ENCODE results near the gene RNF112.
A peak's percentile ranks its signal among the peaks of the same experiment; 100 is the strongest.
"Not testable (repeated sequence)": the region's sequence is repeated elsewhere in the genome, so short reads cannot be mapped to it uniquely, and the experiment has no call there.

Gene RNF112

DNA sequence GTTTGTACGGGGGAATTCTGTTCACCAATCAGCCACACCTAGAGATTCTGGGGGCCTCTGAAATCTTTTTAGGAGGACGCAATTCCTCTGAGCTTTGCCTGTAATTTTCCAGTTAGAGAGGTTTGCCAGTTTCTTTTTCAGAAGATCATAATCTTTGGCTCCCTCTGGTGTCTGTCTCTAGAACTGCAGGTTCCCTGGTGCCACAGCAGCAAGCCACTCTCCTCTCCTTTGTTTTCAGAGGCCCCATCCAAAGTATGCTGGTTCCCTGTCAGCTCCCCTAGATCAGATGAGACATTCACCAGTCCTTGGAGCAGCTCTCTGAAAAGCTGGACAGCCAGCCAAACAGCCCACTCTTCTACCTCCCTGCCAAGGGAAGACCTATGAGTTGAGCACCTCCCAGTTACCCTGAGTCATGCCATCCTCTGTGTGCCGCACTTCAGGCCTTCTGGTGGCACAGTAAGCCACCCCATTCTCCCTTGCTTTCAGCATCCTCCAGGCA lies 36.1 kb downstream of the RNF112 start:
- DNase-seq (ENCODE audit: low read depth) = peak; percentile 57

- DNase-seq (ENCODE audit: low read depth) = no peak
These were observed 37.6 kb downstream of the RNF112 start for GRCh38 chr17:19448341-19449268.

DNA sequence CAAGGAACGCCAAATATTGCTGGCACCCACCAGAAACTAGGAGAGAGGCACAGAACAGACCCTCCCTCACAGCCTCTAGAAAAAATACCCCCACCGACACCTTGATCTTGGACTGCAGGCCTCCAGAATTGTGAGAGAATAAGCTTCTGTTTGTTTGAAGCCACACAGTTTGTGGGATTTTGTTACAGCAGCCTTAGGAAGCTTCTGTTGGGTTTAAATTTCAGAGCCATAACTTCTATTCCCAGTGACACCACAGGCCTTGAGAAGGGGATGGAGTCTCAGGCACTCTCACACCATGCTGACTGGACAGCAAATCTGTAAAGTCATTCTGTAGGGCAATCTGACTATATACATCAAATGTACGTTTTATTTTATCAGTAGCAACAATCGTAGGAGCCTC lies 38.6 kb downstream of the RNF112 start:
- DNase-seq (ENCODE audit: low read depth) = no peak

GRCh38 chr17:19453296-19453695 lies 42.3 kb downstream of the RNF112 start:
- no peak for DNase-seq (ENCODE audit: low read depth)

GRCh38 chr17:19454074-19454473 lies 43.0 kb downstream of the RNF112 start:
- no peak for DNase-seq (ENCODE audit: low read depth)

DNA sequence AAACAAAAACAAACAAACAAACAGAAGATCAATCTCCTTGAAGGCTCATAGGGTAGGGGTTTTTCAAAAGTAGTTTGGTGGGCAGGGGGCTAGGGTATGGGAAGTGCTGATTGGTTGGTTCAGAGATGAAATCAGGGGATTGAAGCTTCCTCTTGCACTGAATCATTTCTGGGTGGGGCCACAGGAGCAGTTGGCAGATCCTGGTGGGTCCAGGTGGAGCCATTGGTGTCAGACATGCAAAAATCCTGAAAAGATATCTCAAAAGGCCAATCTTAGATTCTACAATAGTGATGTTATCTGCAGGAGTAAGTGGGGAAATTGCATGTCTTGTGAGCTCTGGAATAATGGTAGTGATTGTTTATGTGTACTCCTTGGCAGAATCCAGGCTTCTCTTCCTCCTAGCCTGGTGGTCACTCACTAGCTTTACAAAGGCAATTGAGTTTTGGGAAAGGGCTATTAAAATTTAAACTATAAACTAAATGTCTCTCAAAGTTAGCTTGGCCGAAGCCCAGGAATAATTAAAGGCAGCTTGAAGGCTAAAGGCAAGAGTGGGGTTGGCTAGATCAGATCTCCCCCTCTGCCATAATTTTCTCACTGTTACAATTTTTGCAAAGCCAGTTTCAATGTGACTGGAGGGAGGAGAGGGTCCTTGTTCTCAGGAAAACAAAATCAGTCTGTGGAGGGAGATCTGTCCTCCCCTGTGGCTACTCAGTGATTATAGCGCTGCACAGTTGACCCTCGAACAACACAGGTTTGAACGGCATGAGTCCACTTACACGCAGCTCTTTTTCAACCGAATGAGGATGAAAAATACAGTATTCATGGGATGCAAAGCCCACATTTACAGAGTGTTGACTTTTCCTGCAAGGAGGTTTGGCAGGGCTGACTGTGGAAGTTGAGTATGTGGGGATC lies 45.2 kb downstream of the RNF112 start:
- DNase-seq (ENCODE audit: low read depth) = no peak

GRCh38 chr17:19457046-19457445 lies 46.0 kb downstream of the RNF112 start:
- no peak for DNase-seq (ENCODE audit: low read depth)

GRCh38 chr17:19457830-19458271 lies 46.8 kb downstream of the RNF112 start:
- DNase-seq (ENCODE audit: low read depth) = no peak

- DNase-seq (ENCODE audit: low read depth) = not testable (repeated sequence)
These were observed 47.4 kb downstream of the RNF112 start for GRCh38 chr17:19458481-19458880.

DNA sequence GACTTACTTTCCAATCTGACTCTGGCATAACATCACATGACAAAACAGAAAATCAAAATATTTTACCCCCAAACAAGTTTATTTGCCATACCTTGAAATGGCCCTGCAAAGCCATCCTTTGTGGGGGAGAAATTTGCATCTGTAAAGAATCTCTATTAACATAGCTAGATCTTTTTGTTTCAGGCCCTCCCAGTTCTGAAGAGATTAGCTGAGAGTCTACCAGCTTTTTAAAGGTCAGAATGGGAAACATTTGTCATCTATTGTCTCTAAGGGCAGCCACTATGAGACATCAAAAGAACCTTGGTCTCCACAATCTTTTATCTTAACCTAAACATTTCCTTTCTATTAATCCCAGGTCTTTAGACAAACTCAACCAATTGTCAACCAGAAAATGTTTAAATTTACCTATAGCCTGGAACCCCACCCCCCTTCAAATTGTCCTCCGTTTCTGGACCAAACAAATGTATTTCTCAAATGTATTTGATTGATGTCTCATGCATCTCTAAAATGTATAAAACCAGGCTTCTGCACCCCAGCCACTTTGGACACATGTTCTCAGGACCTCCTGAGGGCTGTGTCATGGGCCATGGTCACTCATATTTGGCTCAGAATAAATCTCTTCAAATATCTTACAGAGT lies 48.1 kb downstream of the RNF112 start:
- not testable (repeated sequence) for DNase-seq (ENCODE audit: low read depth)

DNA sequence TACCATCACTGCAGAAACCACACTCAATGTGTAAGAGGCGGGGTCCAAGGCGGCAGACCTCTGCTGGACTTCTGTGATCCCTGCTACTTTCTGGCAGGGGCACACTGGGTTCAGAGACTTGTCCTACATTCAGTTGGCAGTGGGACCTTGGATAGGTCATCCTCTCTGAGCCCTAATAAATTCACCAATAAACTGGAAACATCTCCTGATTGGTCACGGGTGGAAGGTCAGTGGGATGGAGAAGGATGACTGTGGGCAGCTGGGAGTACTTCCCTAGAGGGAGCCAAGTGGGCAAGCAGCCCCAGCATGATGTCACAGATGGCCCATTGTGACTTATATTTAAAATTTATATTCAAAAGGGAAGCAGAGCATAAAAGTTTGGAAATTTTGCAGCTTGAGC lies 49.7 kb downstream of the RNF112 start:
- DNase-seq (ENCODE audit: low read depth) = no peak

GRCh38 chr17:19461116-19461515 lies 50.1 kb downstream of the RNF112 start:
- DNase-seq (ENCODE audit: low read depth) = no peak

- DNase-seq (ENCODE audit: low read depth) = no peak
These were observed 50.6 kb downstream of the RNF112 start for GRCh38 chr17:19461681-19462080.

DNA sequence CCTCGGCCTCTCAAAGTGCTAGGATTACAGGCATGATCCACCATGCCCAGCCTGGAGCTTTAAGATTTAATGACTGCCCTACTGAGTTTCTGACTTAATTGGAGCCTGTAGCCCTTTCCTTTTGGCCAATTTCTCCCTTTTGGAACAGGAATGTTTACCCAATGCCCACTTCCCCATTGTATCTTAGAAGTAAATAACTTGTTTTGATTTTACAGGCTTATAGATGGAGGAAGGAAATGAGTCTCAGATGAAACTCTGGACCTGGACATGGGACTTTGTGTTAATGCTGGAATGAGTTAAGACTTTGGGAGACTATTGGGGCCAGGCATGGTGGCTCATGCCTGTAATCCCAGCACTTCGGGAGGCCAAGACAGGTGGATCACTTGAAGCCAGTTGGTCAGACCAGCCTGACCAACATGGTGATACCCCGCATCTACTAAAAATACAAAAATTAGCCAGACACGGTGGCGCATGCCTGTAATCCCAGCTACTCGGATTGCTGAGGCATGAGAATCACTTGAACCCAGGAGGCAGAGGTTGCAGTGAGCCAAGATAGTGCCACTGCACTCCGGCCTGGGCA lies 51.5 kb downstream of the RNF112 start:
- DNase-seq (ENCODE audit: low read depth) = not testable (repeated sequence)

DNA sequence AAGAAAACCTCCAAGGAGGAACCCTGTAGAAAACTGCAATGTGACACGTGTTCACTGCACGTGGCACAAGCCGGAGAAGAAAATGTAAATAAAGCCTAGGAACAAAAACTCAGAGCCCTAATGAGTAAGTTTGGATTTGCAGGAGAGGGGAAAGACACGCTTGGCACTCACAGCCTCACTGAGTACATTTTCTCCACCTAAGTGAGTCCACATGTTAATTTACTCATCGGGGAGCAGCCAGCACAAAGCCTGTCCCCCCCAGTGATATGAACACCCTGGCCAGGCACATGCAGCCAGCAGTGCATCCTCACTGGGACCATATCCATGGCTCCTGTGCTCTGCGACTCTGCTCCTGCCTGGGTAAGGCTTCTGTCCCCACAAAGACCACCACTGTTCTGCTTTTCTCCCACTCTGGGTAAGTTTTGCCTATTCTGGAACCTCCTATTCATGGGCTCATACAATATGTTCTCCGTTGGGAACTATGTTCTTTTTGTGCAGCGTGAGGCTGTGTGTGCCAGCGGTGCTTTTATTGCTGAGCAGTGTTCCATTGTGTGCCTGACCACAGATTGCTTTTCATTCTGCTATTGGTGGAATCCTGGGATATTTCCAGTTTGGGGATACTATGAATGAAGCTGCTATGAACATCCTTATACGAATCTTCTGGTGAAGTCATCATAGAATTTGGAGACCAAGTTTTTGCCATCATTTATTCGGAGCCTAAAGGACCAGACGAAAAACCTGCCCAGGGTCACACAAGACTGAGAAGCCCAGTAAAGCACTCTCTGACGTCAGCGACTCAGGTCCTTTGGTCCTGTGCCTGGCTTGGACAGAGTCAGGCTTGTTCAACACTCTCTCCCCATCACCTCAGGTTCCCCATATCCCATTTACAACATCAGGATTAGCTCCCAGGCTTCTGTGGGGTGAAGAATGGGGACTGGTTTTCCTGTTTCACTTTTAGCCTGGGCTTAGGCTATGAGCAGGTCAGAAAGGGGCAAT lies 53.3 kb downstream of the RNF112 start:
- no peak for DNase-seq (ENCODE audit: low read depth)
